ENCODE data around the gene AKAP6.

- no peak for TF ChIP-seq CTCF (IDR thresholded peaks at IDR 0.05)
- TF ChIP-seq POLR2A (IDR thresholded peaks at IDR 0.05): no peak
These were observed 168.2 kb downstream of the AKAP6 start for GRCh38 chr14:32497248-32497647.

Data from right lobe of liver (tissue), 4 donors.